B cell (primary cell): ENCODE results near the gene APLP1. TPM values are rescaled to one million over a fixed set of nuclear protein-coding genes. Genes with fewer than 3 reads are reported as not detected.

Experiments
- ATAC-seq: fragments of 200-7000 bp; cut with Tn5 transposase; one replicate; pipeline ENCODE4 v1.10.0; 2021; ENCODE audit warnings: low read depth, mild to moderate bottlenecking, moderate number of reproducible peaks, moderate library complexity
- CTCF ChIA-PET: fragments of 350-600 bp; sonication (Branson Sonifier 250); formaldehyde crosslinking; loops from one replicate; lab custom pipeline; 2021; ENCODE audit warnings: antibody characterized with exemption, inconsistent platforms; lab: Charles Lee
- POLR2A ChIA-PET: fragments of 350-600 bp; sonication (Branson Sonifier 250); formaldehyde crosslinking; loops from one replicate; lab custom pipeline; 2021; ENCODE audit warnings: antibody characterized with exemption; lab: Charles Lee
- DNase-seq: peaks from one replicate; pipeline ENCODE4 v3.0.0; 2013
- H2AFZ ChIP-seq: 2 replicates; pipeline ENCODE4 v1.6.1; 2012; ENCODE audit warnings: mild to moderate bottlenecking, low read depth, low read length; ENCODE audit not compliant: insufficient read depth, poor library complexity, severe bottlenecking
- H3K27ac ChIP-seq, 2 donors: 1 replicate in 1 of 2; 2 replicates in 1 of 2; pipeline ENCODE4 v1.5.1; 2012 to 2013; ENCODE audit warnings: low read length in 2 of 2, mild to moderate bottlenecking in 2 of 2, moderate library complexity in 1 of 2
- H3K27me3 ChIP-seq, 4 experiments: fragments of 200-600 bp in 1 of 4; sonication (generic) in 1 of 4; replicated peaks in 1 of 4; 1 replicate in 2 of 4; 2 replicates in 2 of 4; pipeline versions ENCODE4 v1.6.1 to v1.7.0; 2013 to 2016; ENCODE audit warnings: low read length in 3 of 4, mild to moderate bottlenecking in 2 of 4, mixed read lengths in 1 of 4, moderate library complexity in 1 of 4; ENCODE audit not compliant: insufficient read depth in 4 of 4, control insufficient read depth in 3 of 4; ENCODE audit errors: control extremely low read depth in 1 of 4
- H3K36me3 ChIP-seq, 2 experiments: replicated peaks in 1 of 2; 1 replicate in 1 of 2; 2 replicates in 1 of 2; pipeline versions ENCODE4 v1.6.1 to v1.7.1; 2013; ENCODE audit warnings: low read length in 1 of 2; ENCODE audit not compliant: insufficient read depth in 2 of 2, control insufficient read depth in 1 of 2; ENCODE audit errors: control extremely low read depth in 1 of 2, extremely low read depth in 1 of 2
- H3K4me1 ChIP-seq, 2 donors: fragments of 200-600 bp in 1 of 2; sonication (generic) in 1 of 2; 1 replicate in 1 of 2; 2 replicates in 1 of 2; pipeline versions ENCODE4 v1.5.1 to v1.6.1; 2013 to 2017; ENCODE audit warnings: low read length in 2 of 2; ENCODE audit not compliant: control insufficient read depth in 2 of 2, insufficient read depth in 2 of 2
- H3K4me2 ChIP-seq: replicated peaks from 2 replicates; pipeline ENCODE3; 2012; ENCODE audit warnings: mild to moderate bottlenecking, low read depth, low read length; ENCODE audit not compliant: poor library complexity, severe bottlenecking
- H3K4me3 ChIP-seq, 5 experiments: fragments of 200-600 bp in 1 of 5; sonication (generic) in 1 of 5; 1 replicate in 3 of 5; 2 replicates in 2 of 5; pipeline versions ENCODE4 v1.5.1 to v1.7.0; 2011 to 2016; ENCODE audit warnings: low read length in 4 of 5, mild to moderate bottlenecking in 4 of 5, low read depth in 2 of 5, control low read depth in 1 of 5, moderate library complexity in 1 of 5; ENCODE audit not compliant: insufficient read depth in 1 of 5; ENCODE audit errors: control extremely low read depth in 1 of 5, extremely low read depth in 1 of 5
- H3K79me2 ChIP-seq: fragments of 200-600 bp; sonication (generic); one replicate; pipeline ENCODE4 v1.6.0; 2016; ENCODE audit warnings: low read length; ENCODE audit not compliant: control insufficient read depth, insufficient read depth
- H3K9ac ChIP-seq: fragments of 200-600 bp; sonication (generic); 2 replicates; pipeline ENCODE4 v1.6.1; 2017; ENCODE audit warnings: mild to moderate bottlenecking, low read length, moderate library complexity
- H3K9me3 ChIP-seq, 3 donors: one replicate each; pipeline versions ENCODE4 v1.6.1 to v1.7.1; 2013; ENCODE audit warnings: low read length in 2 of 3; ENCODE audit not compliant: control insufficient read depth in 2 of 3, insufficient read depth in 1 of 3; ENCODE audit errors: control extremely low read depth in 1 of 3
- H4K20me1 ChIP-seq: 2 replicates; pipeline ENCODE4 v1.6.0; 2012; ENCODE audit warnings: mild to moderate bottlenecking, low read length; ENCODE audit not compliant: insufficient read depth, control insufficient read depth, poor library complexity, severe bottlenecking
- H3K27ac Mint-ChIP-seq: one replicate; pipeline ENCODE4 v1.8.0; 2021; ENCODE audit warnings: mixed read lengths
- H3K27me3 Mint-ChIP-seq: one replicate; pipeline ENCODE4 v1.8.0; 2021; ENCODE audit warnings: mixed read lengths
- H3K4me1 Mint-ChIP-seq: one replicate; pipeline ENCODE4 v1.8.0; 2021; ENCODE audit warnings: mixed read lengths
- H3K4me3 Mint-ChIP-seq: one replicate; pipeline ENCODE4 v1.8.0; 2021; ENCODE audit warnings: mixed read lengths
- H3K9me3 Mint-ChIP-seq: one replicate; pipeline ENCODE4 v1.8.0; 2022; ENCODE audit warnings: mixed read lengths; ENCODE audit not compliant: insufficient read depth
- CTCF ChIP-seq: fragments of 200-600 bp; IDR thresholded peaks from one replicate; pipeline ENCODE4 v1.8.0; 2022; ENCODE audit warnings: antibody characterized with exemption, mild to moderate bottlenecking
- EZH2 ChIP-seq: IDR thresholded peaks from 2 replicates; pipeline ENCODE4 v1.6.1; 2012; ENCODE audit warnings: borderline replicate concordance, low read depth, mild to moderate bottlenecking, moderate library complexity, low read length; ENCODE audit not compliant: insufficient read depth, poor library complexity, severe bottlenecking
- WGBS: methylation state at CpG from one replicate; pipeline ENCODE4 v1.1.5; 2013; ENCODE audit warnings: missing lambda C conversion rate; ENCODE audit not compliant: insufficient coverage; 5-methylcytosine and 5-hydroxymethylcytosine counted together
- intact Hi-C: fragments of 100-400 bp; cut with micrococcal nuclease; formaldehyde crosslinking; loops from one replicate; pipeline ENCODE4 v1.10.0; 2022
- polyA plus RNA-seq: library from polyadenylated mRNA; depleted of rRNA; stranded (reverse); fragments of >200 nt; gene quantifications from 2 replicates; pipeline ENCODE4 v1.2.3, GENCODE V29; 2012
- total RNA-seq, 2 donors: library from RNA; stranded (reverse); fragments of 120-200 nt in 1 of 2; gene quantifications; 1 replicate in 1 of 2; 2 replicates in 1 of 2; pipeline versions ENCODE4 v1.2.3 to v1.2.4, GENCODE V29; 2013 to 2022

The APLP1 gene
- total and polyA plus RNA-seq, 2 donors (not counting 1 experiment from before 2014, with no cell fraction given): 0.06 TPM; not detected in 1

- H3K27me3 ChIP-seq: peaks cover 0 to 28% (median 12%) of the 10 kb centered on the region in 4 experiments
- H3K4me2 ChIP-seq: peak overlapping the region; percentile 25
- intact Hi-C loops: loop anchor here (1.0 to 5.0 kb wide), 4 partner anchors 17 to 289 kb away; partner anchors contain the start of genes THAP8 and WDR62
- peaks cover 17% of the 10 kb centered on the region for H3K4me1 Mint-ChIP-seq
- TF ChIP-seq CTCF (peak; percentile 80), EZH2 (no peak)
- peaks cover 4 to 7% of the 10 kb centered on the region in 2 donors for H3K4me1 ChIP-seq
- H3K9ac ChIP-seq: no peak overlapping the region
- H3K79me2 ChIP-seq: no peaks in the 10 kb centered on the region
- no peaks in the 10 kb centered on the region for H3K9me3 Mint-ChIP-seq
- H3K27ac ChIP-seq: no peak overlapping the region
- H3K27ac Mint-ChIP-seq: peak overlapping the region; percentile 59
- POLR2A ChIA-PET: interaction anchor here (1.0 to 2.4 kb wide), 2 partner anchors 18 to 47 kb away, joined by 9 to 12 read pairs; partner anchors contain the start of gene NFKBID
- CTCF ChIA-PET: interaction anchor here (0.8 to 6.8 kb wide), 14 partner anchors 9 to 190 kb away, joined by 3 to 168 read pairs (median 6); partner anchors contain the start of gene NFKBID
- 48% methylated on average over 4 of the region's 8 CpGs for WGBS
- H3K4me3 ChIP-seq: no peak overlapping the region
- peaks cover 14% of the 10 kb centered on the region for H4K20me1 ChIP-seq
- H3K36me3 ChIP-seq: peaks cover 0 to 11% of the 10 kb centered on the region in 2 experiments
- H3K4me3 Mint-ChIP-seq: no peak overlapping the region
- H3K9me3 ChIP-seq: peaks cover 0 to 15% (median 0%) of the 10 kb centered on the region in 3 donors
- peaks cover 22% of the 10 kb centered on the region for H3K27me3 Mint-ChIP-seq
- DNase-seq (peak; percentile 84), ATAC-seq (peak; percentile 63)
- H2AFZ ChIP-seq: no peak overlapping the region
Measured at GRCh38 chr19:35882114-35882832, 13.9 kb downstream of the APLP1 start.
